Karpas-422 (cell line): Measurements from ENCODE around the gene SCNN1A. TPM values are rescaled to one million over a fixed set of nuclear protein-coding genes. Genes with fewer than 3 reads are reported as not detected.

Source experiments
- DNase-seq: peaks from one replicate; pipeline ENCODE4 v3.0.0-alpha.2; 2015
- H2AFZ ChIP-seq: fragments of 200-600 bp; sonication (generic); 2 replicates; pipeline ENCODE4 v1.6.1; 2014; ENCODE audit warnings: antibody characterized with exemption, low read length, mixed read lengths
- H3K27ac ChIP-seq: fragments of 200-600 bp; sonication (generic); 2 replicates; pipeline ENCODE4 v1.5.1; 2014; ENCODE audit warnings: mild to moderate bottlenecking, low read length, moderate library complexity
- H3K27me3 ChIP-seq: fragments of 200-600 bp; sonication (generic); 2 replicates; pipeline ENCODE4 v1.6.1; 2014; ENCODE audit warnings: low read length, mixed read lengths
- H3K36me3 ChIP-seq: fragments of 200-600 bp; sonication (generic); 2 replicates; pipeline ENCODE4 v1.6.1; 2014; ENCODE audit warnings: low read length, mixed read lengths; ENCODE audit not compliant: insufficient read depth
- H3K4me1 ChIP-seq: fragments of 200-600 bp; sonication (generic); 2 replicates; pipeline ENCODE4 v1.6.1; 2014; ENCODE audit warnings: mild to moderate bottlenecking, low read length, mixed read lengths
- H3K4me2 ChIP-seq: fragments of 200-600 bp; sonication (generic); 2 replicates; pipeline ENCODE4 v1.6.1; 2014; ENCODE audit warnings: low read length, low read depth, mild to moderate bottlenecking; ENCODE audit not compliant: poor library complexity, severe bottlenecking
- H3K4me3 ChIP-seq: fragments of 200-600 bp; sonication (generic); 2 replicates; pipeline ENCODE4 v1.5.1; 2014; ENCODE audit warnings: mild to moderate bottlenecking, antibody characterized with exemption, low read length, mixed read lengths
- H3K79me2 ChIP-seq: fragments of 200-600 bp; sonication (generic); 2 replicates; pipeline ENCODE4 v1.6.1; 2014; ENCODE audit warnings: mild to moderate bottlenecking, low read length, mixed read lengths
- H3K9ac ChIP-seq: fragments of 200-600 bp; sonication (generic); 2 replicates; pipeline ENCODE4 v1.6.0; 2014; ENCODE audit warnings: low read length
- H3K9me2 ChIP-seq: fragments of 200-600 bp; sonication (generic), shearing (Covaris generic); replicated peaks from 2 replicates; pipeline ENCODE4 v1.6.0; 2014; ENCODE audit warnings: mild to moderate bottlenecking, low read length, moderate library complexity; ENCODE audit not compliant: insufficient read depth
- H3K9me3 ChIP-seq: fragments of 300-700, 200-600 bp; sonication (generic); 2 replicates; pipeline ENCODE4 v1.6.1; 2014; ENCODE audit warnings: low read length, mixed read lengths
- H4K20me1 ChIP-seq: fragments of 200-600 bp; sonication (generic); 2 replicates; pipeline ENCODE4 v1.6.1; 2014; ENCODE audit warnings: mild to moderate bottlenecking, antibody characterized with exemption, low read length, low read depth; ENCODE audit not compliant: insufficient read depth
- total RNA-seq: library from RNA; depleted of rRNA; stranded (reverse); fragments of >200 nt; shearing (Covaris generic); gene quantifications from 2 replicates; pipeline ENCODE4 v1.2.3, GENCODE V29; 2014; ENCODE audit warnings: low replicate concordance

Gene SCNN1A
- total RNA-seq, 1 experiment from 2014 or later = not detected

- Histone ChIP-seq H3K4me3 (no peak overlapping the region), H3K9me2 (no peaks in the 10 kb centered on the region), H4K20me1 (peaks cover 11% of the 10 kb centered on the region; the same call in 1 of the 2 replicates), H3K9ac (no peak overlapping the region), H3K79me2 (no peaks in the 10 kb centered on the region), H3K9me3 (no peaks in the 10 kb centered on the region), H2AFZ (no peak overlapping the region), H3K36me3 (no peaks in the 10 kb centered on the region), H3K27me3 (no peaks in the 10 kb centered on the region), H3K4me2 (no peak overlapping the region), H3K4me1 (peaks cover 24% of the 10 kb centered on the region), H3K27ac (no peak overlapping the region)
- DNase-seq = no peak
These were observed 55.9 kb downstream of the SCNN1A start for GRCh38 chr12:6319446-6319845.

DNA sequence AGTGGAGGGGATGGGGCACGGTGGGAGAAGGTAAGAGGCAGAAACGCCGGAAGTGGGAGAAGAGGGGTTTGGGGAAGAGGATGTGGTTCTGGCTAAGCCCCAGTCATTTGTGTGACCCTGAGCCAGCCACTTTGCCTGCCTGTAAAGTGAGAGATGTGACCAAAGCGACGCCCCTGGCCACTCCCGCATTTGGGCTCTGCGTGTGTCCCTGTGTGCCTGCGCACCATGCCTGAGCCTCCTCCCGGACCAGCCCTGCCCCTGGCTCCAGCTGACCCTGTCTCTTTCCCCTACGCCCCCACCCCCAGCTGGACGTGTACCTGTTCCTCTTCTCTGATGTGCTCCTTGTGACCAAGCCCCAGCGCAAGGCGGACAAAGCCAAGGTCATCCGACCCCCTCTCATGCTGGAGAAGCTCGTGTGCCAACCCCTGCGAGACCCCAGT lies 56.9 kb downstream of the SCNN1A start:
- Histone ChIP-seq H3K4me2 (no peak overlapping the region), H2AFZ (no peak overlapping the region), H3K9me3 (no peaks in the 10 kb centered on the region), H3K27me3 (no peaks in the 10 kb centered on the region), H3K9ac (no peak overlapping the region), H3K4me3 (no peak overlapping the region), H4K20me1 (peaks cover 5% of the 10 kb centered on the region; the same call in 1 of the 2 replicates), H3K9me2 (no peaks in the 10 kb centered on the region), H3K79me2 (no peaks in the 10 kb centered on the region), H3K4me1 (peaks cover 17% of the 10 kb centered on the region), H3K27ac (no peak overlapping the region), H3K36me3 (no peaks in the 10 kb centered on the region)
- no peak for DNase-seq

- no peak for DNase-seq
- no peak overlapping the region for H3K4me3 ChIP-seq
- H3K27ac ChIP-seq = no peak overlapping the region
- no peaks in the 10 kb centered on the region for H3K36me3 ChIP-seq
- H3K9ac ChIP-seq = no peak overlapping the region
- H3K79me2 ChIP-seq = no peaks in the 10 kb centered on the region
- no peak overlapping the region for H2AFZ ChIP-seq
- peaks cover 5% of the 10 kb centered on the region; the same call in 1 of the 2 replicates for H4K20me1 ChIP-seq
- H3K4me2 ChIP-seq = no peak overlapping the region
- no peaks in the 10 kb centered on the region for H3K27me3 ChIP-seq
- H3K4me1 ChIP-seq = peaks cover 11% of the 10 kb centered on the region
- H3K9me2 ChIP-seq = no peaks in the 10 kb centered on the region
- no peaks in the 10 kb centered on the region for H3K9me3 ChIP-seq
These were observed 57.5 kb downstream of the SCNN1A start for GRCh38 chr12:6317693-6318439.

GRCh38 chr12:6316921-6317692 lies 58.3 kb downstream of the SCNN1A start:
- Histone ChIP-seq H3K4me3 (no peak overlapping the region), H3K9me3 (no peaks in the 10 kb centered on the region), H3K9ac (no peak overlapping the region), H3K27ac (no peak overlapping the region), H3K9me2 (no peaks in the 10 kb centered on the region), H3K4me1 (peaks cover 3% of the 10 kb centered on the region), H3K79me2 (no peaks in the 10 kb centered on the region), H3K4me2 (no peak overlapping the region), H4K20me1 (peaks cover 5% of the 10 kb centered on the region; the same call in 1 of the 2 replicates), H3K36me3 (no peaks in the 10 kb centered on the region), H3K27me3 (no peaks in the 10 kb centered on the region), H2AFZ (no peak overlapping the region)
- no peak for DNase-seq

DNA sequence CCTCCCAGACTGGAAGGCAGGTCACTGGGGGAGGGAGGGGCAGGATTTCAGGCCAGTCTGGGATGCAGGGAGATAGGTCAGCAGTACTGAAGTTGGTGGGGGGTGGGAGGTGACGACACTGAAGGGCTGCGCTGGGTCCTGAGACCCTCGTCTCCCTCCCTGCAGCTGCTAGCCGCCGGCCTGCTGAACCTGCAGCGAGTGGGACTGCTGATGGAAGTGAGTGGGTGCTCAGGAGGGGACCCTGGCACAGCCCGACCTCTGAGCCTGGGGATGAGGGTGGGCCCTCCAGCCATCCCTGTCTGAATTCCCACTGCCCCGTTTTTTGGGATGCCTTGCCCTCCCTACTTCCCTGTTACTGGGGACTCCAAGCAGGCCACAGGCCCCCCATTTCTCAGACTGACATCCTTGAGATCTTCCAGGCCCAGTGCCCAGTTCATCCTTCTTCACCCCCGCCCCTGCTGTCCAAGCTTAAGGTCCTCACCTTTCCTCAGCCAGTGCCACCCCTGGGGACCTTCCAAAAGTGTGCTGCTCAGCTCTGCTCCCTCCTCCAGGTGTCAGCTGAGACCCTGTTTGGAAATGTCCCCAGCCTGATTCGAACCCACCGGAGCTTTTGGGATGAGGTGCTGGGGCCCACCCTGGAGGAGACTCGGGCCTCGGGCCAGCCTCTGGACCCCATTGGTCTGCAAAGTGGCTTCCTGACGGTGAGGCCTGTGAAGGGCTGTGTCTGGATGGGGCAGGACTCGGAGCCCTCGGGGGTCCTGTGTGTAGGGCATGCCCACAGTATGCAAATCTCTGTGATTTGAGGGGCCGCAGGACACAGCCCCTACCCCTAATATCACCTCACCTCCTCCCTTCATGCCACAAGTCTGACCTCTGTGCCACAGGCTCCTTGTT lies 59.4 kb downstream of the SCNN1A start:
- Histone ChIP-seq H4K20me1 (peaks cover 5% of the 10 kb centered on the region; the same call in 1 of the 2 replicates), H3K9me3 (no peaks in the 10 kb centered on the region), H3K4me1 (no peaks in the 10 kb centered on the region), H3K4me2 (no peak overlapping the region), H3K9ac (no peak overlapping the region), H3K27me3 (no peaks in the 10 kb centered on the region), H3K27ac (no peak overlapping the region), H3K9me2 (no peaks in the 10 kb centered on the region), H3K36me3 (no peaks in the 10 kb centered on the region), H2AFZ (no peak overlapping the region), H3K79me2 (no peaks in the 10 kb centered on the region), H3K4me3 (no peak overlapping the region)
- DNase-seq = no peak

- no peaks in the 10 kb centered on the region for H3K36me3 ChIP-seq
- H3K27me3 ChIP-seq = no peaks in the 10 kb centered on the region
- H3K9ac ChIP-seq = no peak overlapping the region
- no peaks in the 10 kb centered on the region for H3K4me1 ChIP-seq
- peaks cover 5% of the 10 kb centered on the region; the same call in 1 of the 2 replicates for H4K20me1 ChIP-seq
- H3K9me3 ChIP-seq = no peaks in the 10 kb centered on the region
- no peak overlapping the region for H3K27ac ChIP-seq
- no peak overlapping the region for H3K4me2 ChIP-seq
- no peak overlapping the region for H3K4me3 ChIP-seq
- no peaks in the 10 kb centered on the region for H3K9me2 ChIP-seq
- no peaks in the 10 kb centered on the region for H3K79me2 ChIP-seq
- no peak for DNase-seq
- H2AFZ ChIP-seq = no peak overlapping the region
These were observed 60.2 kb downstream of the SCNN1A start for GRCh38 chr12:6315184-6315583.

DNA sequence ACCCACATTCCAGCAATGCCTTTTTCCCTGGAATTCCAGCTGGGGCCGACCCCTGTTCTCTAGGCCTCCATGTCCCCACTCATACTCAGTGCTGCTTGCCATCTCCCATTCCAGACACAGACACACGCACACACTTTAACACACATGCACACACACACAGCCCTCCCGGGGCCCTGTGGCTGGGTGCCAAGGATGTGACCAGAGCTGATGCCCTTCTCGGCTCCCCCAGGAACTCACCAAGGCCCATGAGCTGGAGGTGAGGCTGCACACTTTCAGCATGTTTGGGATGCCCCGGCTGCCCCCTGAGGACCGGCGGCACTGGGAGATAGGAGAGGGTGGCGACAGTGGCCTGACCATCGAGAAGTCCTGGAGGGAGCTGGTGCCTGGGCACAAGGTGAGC lies 60.6 kb downstream of the SCNN1A start:
- H3K9me3 ChIP-seq = no peaks in the 10 kb centered on the region
- H3K27me3 ChIP-seq = no peaks in the 10 kb centered on the region
- no peak overlapping the region for H3K4me2 ChIP-seq

More for the DNA sequence above, 60.6 kb downstream of the SCNN1A start:
- DNase-seq = no peak
- no peak overlapping the region for H3K4me3 ChIP-seq
- H3K79me2 ChIP-seq = no peaks in the 10 kb centered on the region
- no peaks in the 10 kb centered on the region for H3K9me2 ChIP-seq
- peaks cover 5% of the 10 kb centered on the region; the same call in 1 of the 2 replicates for H4K20me1 ChIP-seq
- no peaks in the 10 kb centered on the region for H3K36me3 ChIP-seq
- no peak overlapping the region for H3K27ac ChIP-seq
- no peak overlapping the region for H3K9ac ChIP-seq
- H3K4me1 ChIP-seq = no peaks in the 10 kb centered on the region
- no peak overlapping the region for H2AFZ ChIP-seq
